HG03342 (cell line): ENCODE measurements around the gene TANGO2.

Experiments
- ATAC-seq: cut with Tn5 transposase; IDR thresholded peaks from one replicate; pipeline ENCODE4 v1.9.1; 2021; ENCODE audit warnings: mild to moderate bottlenecking, moderate library complexity; ENCODE audit not compliant: unreplicated experiment

TANGO2 gene

GRCh38 chr22:20024650-20025397, 3.9 kb downstream of the TANGO2 start:
- no peak for ATAC-seq

GRCh38 chr22:20025401-20026203, 4.7 kb downstream of the TANGO2 start:
- ATAC-seq: no peak

GRCh38 chr22:20026204-20026908, 5.4 kb downstream of the TANGO2 start:
- ATAC-seq: no peak

- ATAC-seq: no peak
Measured at GRCh38 chr22:20026996-20027601, 6.2 kb downstream of the TANGO2 start.

DNA sequence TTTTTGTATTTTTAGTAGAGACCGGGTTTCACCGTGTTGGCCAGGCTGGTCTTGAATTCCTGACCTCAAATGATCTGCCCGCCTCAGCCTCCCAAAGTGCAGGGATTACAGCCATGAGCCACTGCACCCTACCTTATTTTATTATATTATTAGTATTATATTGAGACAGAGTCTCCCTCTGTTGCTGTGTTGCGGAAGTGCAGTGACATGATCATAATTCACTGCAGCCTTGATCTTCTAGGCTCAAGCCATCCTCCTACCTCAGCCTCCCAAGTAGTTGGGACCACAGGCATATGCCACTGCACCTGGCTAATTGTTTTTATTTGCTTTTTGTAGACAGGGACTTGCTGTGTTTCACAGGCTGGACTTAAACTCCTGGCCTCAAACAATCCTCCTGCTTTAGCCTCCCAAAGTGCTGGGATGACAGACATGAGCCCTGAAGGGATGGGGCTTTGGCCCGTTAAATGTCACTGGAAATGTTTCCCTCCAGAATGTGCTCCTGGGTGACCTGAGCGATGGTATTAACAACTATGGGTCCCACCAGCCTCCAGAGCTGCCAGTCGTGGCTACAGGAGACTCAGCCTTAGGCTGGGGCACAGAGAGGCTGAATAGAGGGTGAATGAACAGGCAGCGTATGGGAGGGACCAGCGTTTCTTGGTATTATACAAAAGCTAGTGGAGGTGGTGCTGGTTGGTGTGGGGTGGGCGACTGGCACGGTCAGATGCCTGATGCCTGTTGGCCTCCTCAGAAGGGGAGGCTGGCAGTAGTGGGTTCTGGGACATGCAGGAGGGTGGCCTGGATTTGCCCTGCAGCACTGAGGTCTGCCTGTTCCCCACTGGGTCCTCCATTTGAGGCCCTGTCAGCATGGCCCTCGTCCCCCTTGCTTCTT, 7.3 kb downstream of the TANGO2 start:
- ATAC-seq: no peak

DNA sequence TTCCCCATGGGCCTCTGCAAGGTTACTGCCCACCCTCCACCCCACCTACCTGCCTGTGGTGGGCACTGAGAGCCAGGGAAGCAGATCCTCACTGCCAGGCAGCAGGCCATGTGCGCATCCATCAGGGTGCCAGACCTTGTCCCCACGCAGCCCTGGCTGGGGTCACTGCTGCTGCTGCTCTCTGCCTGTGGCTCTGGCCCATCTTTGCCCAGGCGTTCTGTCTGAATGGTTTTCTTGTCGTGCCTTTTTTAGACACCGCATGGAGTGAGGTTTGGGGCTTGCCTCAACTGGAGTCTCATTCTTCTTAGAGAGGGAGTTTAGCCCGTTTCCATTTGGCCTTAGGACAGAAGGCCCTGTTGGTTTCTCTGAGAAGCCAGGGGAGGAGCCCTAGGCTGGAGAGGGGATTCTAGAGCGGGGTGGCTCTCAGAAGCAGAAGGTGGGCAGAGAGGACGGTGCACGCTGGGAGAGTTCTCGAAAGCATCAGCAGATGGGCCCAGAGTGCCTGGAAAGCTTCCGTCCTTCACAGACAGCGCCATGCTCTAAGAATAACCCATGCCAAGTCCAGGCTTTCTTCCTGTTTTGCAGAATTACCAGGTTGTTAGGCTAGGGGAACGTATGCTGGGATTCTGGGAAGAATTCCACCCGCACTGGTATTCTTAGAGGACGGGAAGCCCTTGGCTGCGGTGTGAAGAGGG, 8.1 kb downstream of the TANGO2 start:
- no peak for ATAC-seq

DNA sequence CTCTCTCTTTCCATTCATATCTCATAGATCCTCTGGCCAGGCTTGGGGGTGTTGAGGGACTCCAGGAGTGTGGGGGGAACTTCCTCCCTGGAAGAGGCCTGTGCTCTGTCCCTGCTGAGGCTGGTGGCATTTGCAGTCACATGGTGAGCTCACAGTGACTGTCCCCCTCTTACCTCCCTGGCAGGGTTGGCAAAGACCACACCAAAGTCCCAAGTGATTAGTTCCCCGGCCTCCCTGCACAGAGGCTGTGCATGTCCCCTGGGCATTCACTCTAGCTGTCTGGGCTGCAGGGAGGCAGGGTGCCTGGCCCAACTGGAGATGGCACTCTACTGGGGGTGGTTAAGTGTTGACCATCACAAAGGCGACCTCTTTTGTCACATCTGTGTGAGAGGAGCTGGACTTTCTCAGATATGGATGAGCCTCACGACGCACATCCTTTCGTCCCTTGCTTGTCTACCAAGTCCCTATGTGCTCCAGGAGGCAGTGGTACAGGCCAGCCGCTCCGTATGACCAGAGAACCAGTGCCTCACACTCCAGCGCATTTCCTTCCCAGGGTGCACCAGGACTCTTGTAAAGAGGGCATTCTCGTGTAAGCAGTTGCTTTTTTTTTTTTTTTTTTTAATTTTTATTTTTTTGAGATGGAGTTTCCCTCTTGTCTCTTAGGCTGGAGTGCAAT, 8.8 kb downstream of the TANGO2 start:
- no peak for ATAC-seq

GRCh38 chr22:20031732-20032406, 11.0 kb downstream of the TANGO2 start:
- ATAC-seq: no peak

- ATAC-seq: no peak
Measured at GRCh38 chr22:20032407-20032991, 11.6 kb downstream of the TANGO2 start.

- no peak for ATAC-seq
Measured at GRCh38 chr22:20033045-20033706, 12.3 kb downstream of the TANGO2 start.

GRCh38 chr22:20034143-20034542, 13.2 kb downstream of the TANGO2 start:
- ATAC-seq: no peak

- ATAC-seq: no peak
Measured at GRCh38 chr22:20035375-20036083, 14.6 kb downstream of the TANGO2 start.

DNA sequence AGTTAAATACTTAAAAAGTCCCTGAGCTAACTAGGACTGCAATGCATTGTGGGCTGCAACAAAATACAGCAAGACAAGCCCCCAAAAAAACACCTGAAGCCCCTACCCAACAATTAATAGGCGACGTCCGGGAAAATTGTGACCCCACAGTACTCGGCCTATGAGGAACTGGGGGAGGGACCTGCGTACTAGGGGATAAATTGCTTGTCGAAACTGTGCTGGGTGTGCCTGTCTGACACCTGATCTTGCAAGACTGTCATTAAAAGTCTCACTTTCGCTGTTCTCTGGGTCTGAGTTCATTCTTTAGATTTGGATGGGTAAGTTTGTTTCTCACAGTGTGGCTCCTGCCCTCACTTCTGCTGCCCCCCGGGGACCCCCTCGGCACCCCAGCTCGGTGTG, 15.2 kb downstream of the TANGO2 start:
- ATAC-seq: no peak

- ATAC-seq: no peak
Measured at GRCh38 chr22:20036535-20037392, 15.9 kb downstream of the TANGO2 start.

DNA sequence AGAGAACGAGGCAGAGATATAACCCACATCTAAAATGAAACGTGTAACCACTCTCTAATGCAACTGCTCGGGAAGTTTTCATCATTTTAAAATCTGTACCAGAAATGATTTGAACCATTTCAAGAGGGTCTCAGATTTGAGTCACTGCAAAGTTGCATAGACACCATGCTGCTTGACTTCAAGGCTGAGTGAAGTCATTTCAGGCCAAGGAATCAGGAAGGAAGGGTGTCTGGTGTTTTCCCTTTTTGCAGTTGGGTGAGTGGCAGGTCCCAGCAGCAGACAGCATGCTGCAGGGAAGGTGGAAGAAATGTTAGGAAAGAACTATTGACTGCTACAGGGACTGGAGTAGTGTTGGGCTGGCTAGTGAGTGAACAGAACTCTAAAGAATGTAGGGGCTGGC, 16.5 kb downstream of the TANGO2 start:
- ATAC-seq: no peak

- no peak for ATAC-seq
Measured at GRCh38 chr22:20038574-20038973, 17.7 kb downstream of the TANGO2 start.
